ENCODE results near the gene TAP1.

The TAP1 gene

DNA sequence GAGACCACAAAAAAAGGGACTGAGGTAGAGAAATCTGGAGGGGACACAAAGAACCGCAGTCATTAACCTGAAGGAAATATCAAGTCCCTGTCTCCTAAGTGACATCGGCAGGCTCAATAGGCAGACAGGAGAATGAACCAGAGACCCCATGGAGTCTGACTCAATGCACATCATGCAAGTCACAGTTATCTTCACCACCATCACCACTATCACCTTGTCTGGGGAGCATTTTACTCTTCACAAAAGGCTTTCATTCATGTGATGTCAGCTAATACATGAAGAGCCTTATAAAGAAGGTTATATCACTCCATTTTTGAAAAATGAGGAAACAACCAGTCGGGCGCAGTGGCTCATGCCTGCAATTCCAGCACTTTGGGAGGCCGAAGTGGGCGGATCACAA, 4.4 kb downstream of the TAP1 start:
- Histone ChIP-seq H3K27me3 (ENCODE audit: insufficient read depth, low read length) (no peaks in the 10 kb centered on the region), H3K4me1 (ENCODE audit: control insufficient read depth, insufficient read depth, low read length, unreplicated experiment) (peaks cover 17% of the 10 kb centered on the region), H3K27ac (ENCODE audit: low read depth, low read length) (no peak overlapping the region), H3K4me3 (ENCODE audit: low read depth, low read length) (no peak overlapping the region), H3K36me3 (ENCODE audit: insufficient read depth, low read length) (peaks cover 48% of the 10 kb centered on the region), H3K79me2 (ENCODE audit: control insufficient read depth, insufficient read depth, low read length, unreplicated experiment) (peaks cover 46% of the 10 kb centered on the region), H2AFZ (ENCODE audit: low read length, unreplicated experiment) (no peak overlapping the region)

DNA sequence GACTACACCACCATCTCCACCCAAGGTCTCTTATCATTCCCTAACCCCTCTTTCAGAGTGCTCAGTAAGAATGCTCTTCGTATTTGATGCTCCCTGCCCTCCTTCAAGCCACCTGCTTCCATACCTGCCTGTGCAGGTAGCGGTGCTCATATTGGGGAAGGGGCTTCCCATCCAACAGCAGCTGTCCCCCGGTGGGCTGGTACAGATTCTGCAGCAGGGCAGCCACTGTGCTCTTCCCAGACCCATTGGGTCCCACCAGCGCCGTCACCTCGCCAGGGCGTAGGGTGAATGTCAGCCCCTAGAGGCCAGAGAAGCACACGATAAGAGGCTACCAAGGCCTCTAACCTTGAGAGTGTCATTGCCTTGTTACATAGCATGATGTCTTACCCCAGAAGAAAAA, 5.7 kb downstream of the TAP1 start:
- H3K27me3 ChIP-seq (ENCODE audit: insufficient read depth, low read length), result no peaks in the 10 kb centered on the region
- peaks cover 53% of the 10 kb centered on the region for H3K79me2 ChIP-seq (ENCODE audit: control insufficient read depth, insufficient read depth, low read length, unreplicated experiment)
- H3K36me3 ChIP-seq (ENCODE audit: insufficient read depth, low read length), result peaks cover 48% of the 10 kb centered on the region

DNA sequence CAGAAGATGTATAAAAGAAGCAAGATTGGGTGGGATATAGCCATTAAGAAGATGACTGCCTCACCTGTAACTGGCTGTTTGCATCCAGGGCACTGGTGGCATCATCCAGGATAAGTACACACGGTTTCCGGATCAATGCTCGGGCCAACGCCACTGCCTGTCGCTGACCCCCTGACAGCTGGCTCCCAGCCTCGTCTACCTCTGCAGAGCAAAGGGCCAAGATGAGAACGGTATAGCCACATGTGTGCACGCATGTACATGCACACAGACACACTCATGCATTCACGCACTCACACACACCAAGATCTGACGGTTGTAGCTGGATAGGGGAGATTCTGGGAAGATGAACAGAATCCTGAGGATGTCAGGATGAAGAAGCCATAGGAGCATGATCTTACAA, 6.5 kb downstream of the TAP1 start:
- peaks cover 53% of the 10 kb centered on the region for H3K36me3 ChIP-seq (ENCODE audit: insufficient read depth, low read length)
- no peak overlapping the region for H3K4me3 ChIP-seq (ENCODE audit: low read depth, low read length)
- H3K4me1 ChIP-seq (ENCODE audit: control insufficient read depth, insufficient read depth, low read length, unreplicated experiment), result peaks cover 25% of the 10 kb centered on the region
- no peak overlapping the region for H3K27ac ChIP-seq (ENCODE audit: low read depth, low read length)
- peaks cover 52% of the 10 kb centered on the region for H3K79me2 ChIP-seq (ENCODE audit: control insufficient read depth, insufficient read depth, low read length, unreplicated experiment)
- no peak overlapping the region for H2AFZ ChIP-seq (ENCODE audit: low read length, unreplicated experiment)
- H3K27me3 ChIP-seq (ENCODE audit: insufficient read depth, low read length), result no peaks in the 10 kb centered on the region

More for the DNA sequence above, 5.7 kb downstream of the TAP1 start:
- H3K4me1 ChIP-seq (ENCODE audit: control insufficient read depth, insufficient read depth, low read length, unreplicated experiment), result peaks cover 20% of the 10 kb centered on the region
- no peak overlapping the region for H3K27ac ChIP-seq (ENCODE audit: low read depth, low read length)
- no peak overlapping the region for H3K4me3 ChIP-seq (ENCODE audit: low read depth, low read length)
- no peak overlapping the region for H2AFZ ChIP-seq (ENCODE audit: low read length, unreplicated experiment)

DNA sequence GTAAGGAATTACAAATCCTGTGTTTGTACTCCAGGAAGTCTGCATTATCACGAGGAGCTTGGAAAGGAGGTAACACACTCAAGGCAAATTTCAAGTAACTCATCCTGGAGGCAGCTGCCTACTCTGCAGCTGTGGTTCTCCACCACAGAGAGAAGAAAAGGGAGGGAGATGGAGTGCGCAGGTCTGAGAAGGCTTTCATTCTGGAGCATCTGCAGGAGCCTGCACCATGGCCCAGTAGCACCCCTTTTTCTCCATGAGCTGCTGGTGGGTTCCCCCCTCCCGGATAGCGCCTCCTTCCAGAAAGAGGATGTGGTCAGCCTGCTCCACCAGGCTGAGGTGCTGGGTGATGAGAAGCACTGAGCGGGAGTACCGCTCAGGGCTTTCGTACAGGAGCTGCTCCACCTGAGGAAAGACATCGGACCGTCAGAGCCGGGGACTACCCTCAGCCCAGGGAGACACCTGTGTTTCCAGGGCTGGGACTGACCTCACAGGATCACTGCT, 8.1 kb downstream of the TAP1 start:
- Histone ChIP-seq H2AFZ (ENCODE audit: low read length, unreplicated experiment) (no peak overlapping the region), H3K4me3 (ENCODE audit: low read depth, low read length) (no peak overlapping the region), H3K4me1 (ENCODE audit: control insufficient read depth, insufficient read depth, low read length, unreplicated experiment) (peaks cover 21% of the 10 kb centered on the region), H3K27ac (ENCODE audit: low read depth, low read length) (0 out of 2 replicates have a peak overlapping the region, but pooled peaks have one; percentile 5), H3K79me2 (ENCODE audit: control insufficient read depth, insufficient read depth, low read length, unreplicated experiment) (peaks cover 40% of the 10 kb centered on the region), H3K27me3 (ENCODE audit: insufficient read depth, low read length) (no peaks in the 10 kb centered on the region), H3K36me3 (ENCODE audit: insufficient read depth, low read length) (peaks cover 48% of the 10 kb centered on the region)

DNA sequence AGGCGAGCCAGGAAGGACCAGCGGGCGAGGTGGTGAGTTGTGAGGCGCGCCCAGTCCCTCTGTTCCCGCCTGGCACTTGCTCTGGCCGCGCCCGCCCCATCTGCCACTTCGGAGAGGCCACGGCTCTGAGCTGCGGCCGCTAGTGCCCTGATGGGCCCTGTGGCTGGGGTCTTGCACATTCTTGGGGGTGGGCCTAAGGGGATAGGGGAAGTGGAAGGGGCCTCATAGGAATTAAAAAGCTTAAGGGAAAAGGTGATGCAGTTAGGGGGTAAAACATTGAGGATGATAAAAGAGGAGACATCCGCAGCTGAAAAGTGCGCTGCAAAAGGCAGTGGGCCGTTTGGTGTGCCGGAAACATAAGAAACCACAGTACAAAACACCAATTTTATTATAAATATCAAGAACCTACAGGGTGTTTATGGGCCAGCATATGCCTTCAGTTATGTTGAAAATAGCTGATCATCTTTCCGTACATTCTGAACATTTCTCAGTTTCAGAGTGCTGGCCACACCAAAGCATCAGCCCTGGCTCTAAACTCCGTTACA, 8.6 kb downstream of the TAP1 start:
- no peaks in the 10 kb centered on the region for H3K27me3 ChIP-seq (ENCODE audit: insufficient read depth, low read length)
- peak overlapping the region; percentile 95 for H3K4me3 ChIP-seq (ENCODE audit: low read depth, low read length)
- H2AFZ ChIP-seq (ENCODE audit: low read length, unreplicated experiment), result no peak overlapping the region
- peaks cover 45% of the 10 kb centered on the region for H3K36me3 ChIP-seq (ENCODE audit: insufficient read depth, low read length)
- H3K79me2 ChIP-seq (ENCODE audit: control insufficient read depth, insufficient read depth, low read length, unreplicated experiment), result peaks cover 34% of the 10 kb centered on the region
- H3K27ac ChIP-seq (ENCODE audit: low read depth, low read length), result 0 out of 2 replicates have a peak overlapping the region, but pooled peaks have one; percentile 5
- H3K4me1 ChIP-seq (ENCODE audit: control insufficient read depth, insufficient read depth, low read length, unreplicated experiment), result peaks cover 21% of the 10 kb centered on the region

DNA sequence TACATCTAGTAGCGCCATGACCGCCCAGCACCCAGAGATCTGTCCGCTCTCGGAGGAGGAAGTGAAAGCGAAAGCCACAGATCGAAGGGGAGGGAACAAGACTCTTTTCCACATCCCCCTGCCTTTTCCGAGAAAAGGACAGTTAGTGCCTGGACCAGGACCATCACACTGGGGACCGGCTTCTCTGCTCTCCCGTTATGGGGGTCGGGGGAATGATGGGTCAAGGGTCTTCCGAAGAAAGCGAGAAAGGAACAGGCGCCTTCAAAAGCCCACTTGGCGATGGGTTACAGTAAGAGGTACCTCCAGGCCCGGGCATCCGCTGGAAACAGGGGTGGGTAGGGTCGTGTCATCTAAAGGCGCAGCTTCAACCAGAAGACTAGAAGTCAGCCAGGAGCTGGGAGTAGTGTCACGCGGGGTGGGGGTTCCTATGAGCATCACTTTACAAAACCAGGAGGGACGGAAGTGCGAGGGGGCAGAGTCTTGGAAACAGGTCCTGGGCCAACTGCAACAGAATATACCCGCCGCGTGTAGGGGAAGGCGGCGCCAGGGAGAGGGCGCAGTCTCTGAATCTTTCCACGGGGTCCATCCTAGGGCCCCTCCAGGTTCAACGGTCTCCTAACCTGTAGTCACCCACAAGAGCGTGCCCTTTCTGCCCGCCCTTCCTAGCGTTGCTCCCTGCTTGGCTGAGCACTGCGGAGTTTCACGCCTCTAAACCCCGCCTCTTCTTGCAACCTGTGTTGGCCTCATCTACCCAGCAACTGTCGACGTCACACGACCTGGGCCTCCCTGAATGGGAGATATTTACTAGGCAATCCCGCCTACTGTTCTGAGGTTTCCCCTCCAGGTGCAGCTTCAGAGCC, 9.3 kb downstream of the TAP1 start, which contains the start of gene PSMB8:
TSS of gene PSMB8 (minus strand) at position 69 of the 860 bp plus-strand sequence. CDS start at position 18, 51 bp downstream.
- H2AFZ ChIP-seq (ENCODE audit: low read length, unreplicated experiment), result peak within 1 kb of the TSS; percentile 54
- peaks cover 21% of the 10 kb centered on the region for H3K4me1 ChIP-seq (ENCODE audit: control insufficient read depth, insufficient read depth, low read length, unreplicated experiment)
- peaks cover 32% of the 10 kb centered on the region for H3K79me2 ChIP-seq (ENCODE audit: control insufficient read depth, insufficient read depth, low read length, unreplicated experiment)
- peak within 1 kb of the TSS; percentile 95 for H3K4me3 ChIP-seq (ENCODE audit: low read depth, low read length)
- peak within 1 kb of the TSS; percentile 87 for H3K27ac ChIP-seq (ENCODE audit: low read depth, low read length)
- H3K36me3 ChIP-seq (ENCODE audit: insufficient read depth, low read length), result peaks cover 44% of the 10 kb centered on the region
- H3K27me3 ChIP-seq (ENCODE audit: insufficient read depth, low read length), result no peaks in the 10 kb centered on the region

DNA sequence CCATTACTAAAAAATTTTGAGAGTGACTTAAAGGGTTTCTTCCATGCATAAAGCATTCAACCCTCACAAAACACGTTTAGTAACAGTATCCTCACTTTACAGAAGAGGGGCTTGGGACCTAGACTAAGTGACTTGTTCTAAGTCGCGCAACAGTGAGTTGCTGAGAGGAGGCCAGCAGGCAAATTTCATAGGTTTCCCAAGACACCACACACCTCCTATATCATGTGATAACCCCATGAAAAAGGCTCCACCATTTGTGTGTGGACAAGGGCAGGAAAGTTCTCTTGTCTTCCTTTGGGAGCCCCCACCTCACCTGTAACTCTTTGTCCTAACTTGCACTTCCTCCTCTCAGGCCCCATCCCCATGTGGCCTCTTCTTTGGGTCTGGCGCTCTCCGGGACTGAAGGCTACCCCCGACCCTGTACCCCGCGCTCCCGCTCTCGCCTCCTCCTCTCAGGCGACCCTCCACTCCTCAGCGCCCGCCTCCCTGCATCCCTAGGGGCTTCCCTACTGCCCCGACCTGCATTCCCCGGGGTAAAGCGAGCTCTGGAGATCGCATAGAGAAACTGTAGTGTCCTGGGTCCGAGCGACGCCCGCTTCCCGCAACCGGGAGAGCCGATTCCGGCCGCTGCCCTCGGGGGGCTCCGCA, 10.0 kb downstream of the TAP1 start:
- peaks cover 37% of the 10 kb centered on the region for H3K36me3 ChIP-seq (ENCODE audit: insufficient read depth, low read length)
- H3K4me3 ChIP-seq (ENCODE audit: low read depth, low read length), result peak overlapping the region; percentile 95
- H2AFZ ChIP-seq (ENCODE audit: low read length, unreplicated experiment), result peak overlapping the region; percentile 20
- H3K27me3 ChIP-seq (ENCODE audit: insufficient read depth, low read length), result no peaks in the 10 kb centered on the region
- H3K27ac ChIP-seq (ENCODE audit: low read depth, low read length), result peak overlapping the region; percentile 87
- peaks cover 21% of the 10 kb centered on the region for H3K4me1 ChIP-seq (ENCODE audit: control insufficient read depth, insufficient read depth, low read length, unreplicated experiment)
- peaks cover 32% of the 10 kb centered on the region for H3K79me2 ChIP-seq (ENCODE audit: control insufficient read depth, insufficient read depth, low read length, unreplicated experiment)

DNA sequence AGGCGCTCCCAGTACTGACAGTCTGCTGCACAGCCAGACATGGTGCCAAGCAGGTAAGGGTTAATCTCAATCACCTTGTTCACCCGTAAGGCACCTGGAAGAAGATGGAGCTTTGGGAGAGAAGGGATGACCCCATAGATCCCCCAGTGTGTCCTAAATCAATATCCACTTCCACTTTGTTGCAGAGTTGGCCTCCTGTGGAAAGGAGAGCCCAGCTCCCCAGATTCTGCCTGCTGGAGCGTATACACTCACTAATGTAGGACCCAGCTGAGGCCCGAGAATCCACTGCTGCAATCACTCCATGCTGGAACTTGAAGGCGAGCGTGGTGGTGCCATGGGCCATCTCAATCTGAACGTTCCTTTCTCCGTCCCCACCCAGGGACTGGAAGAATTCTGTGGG, 10.8 kb downstream of the TAP1 start:
- Histone ChIP-seq H2AFZ (ENCODE audit: low read length, unreplicated experiment) (no peak overlapping the region), H3K36me3 (ENCODE audit: insufficient read depth, low read length) (peaks cover 31% of the 10 kb centered on the region; the same call in 1 of the 2 replicates), H3K27me3 (ENCODE audit: insufficient read depth, low read length) (no peaks in the 10 kb centered on the region), H3K27ac (ENCODE audit: low read depth, low read length) (no peak overlapping the region), H3K4me1 (ENCODE audit: control insufficient read depth, insufficient read depth, low read length, unreplicated experiment) (peaks cover 21% of the 10 kb centered on the region), H3K79me2 (ENCODE audit: control insufficient read depth, insufficient read depth, low read length, unreplicated experiment) (peaks cover 33% of the 10 kb centered on the region), H3K4me3 (ENCODE audit: low read depth, low read length) (peak overlapping the region; percentile 95)

DNA sequence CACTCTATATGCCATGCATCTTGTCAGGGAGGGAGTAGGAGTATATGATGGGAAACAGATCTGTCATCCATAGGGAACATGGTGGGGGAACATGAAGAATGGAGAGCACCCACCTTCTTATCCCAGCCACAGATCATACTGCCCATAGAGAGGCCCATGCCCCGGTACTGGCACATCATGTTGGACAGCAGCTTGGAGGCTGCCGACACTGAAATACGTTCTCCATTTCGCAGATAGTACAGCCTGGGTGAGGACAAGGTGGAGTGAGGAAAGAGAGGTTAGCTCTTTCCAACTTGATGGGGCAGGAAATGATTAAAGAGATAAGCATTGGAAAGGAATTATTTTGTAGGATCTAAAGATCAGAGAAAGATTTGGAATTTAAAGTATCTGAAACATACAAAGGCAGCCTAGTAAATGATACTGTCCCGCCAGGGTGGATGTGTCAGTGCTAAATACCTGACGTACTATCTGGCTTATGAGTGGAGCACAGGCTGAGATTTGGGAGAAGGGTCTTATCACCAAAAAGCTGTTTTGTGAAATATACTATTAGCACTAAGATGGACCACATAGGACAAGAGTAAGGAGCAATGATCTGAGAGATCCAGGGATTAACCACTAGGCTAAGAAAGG, 11.4 kb downstream of the TAP1 start:
- H3K79me2 ChIP-seq (ENCODE audit: control insufficient read depth, insufficient read depth, low read length, unreplicated experiment), result peaks cover 37% of the 10 kb centered on the region

DNA sequence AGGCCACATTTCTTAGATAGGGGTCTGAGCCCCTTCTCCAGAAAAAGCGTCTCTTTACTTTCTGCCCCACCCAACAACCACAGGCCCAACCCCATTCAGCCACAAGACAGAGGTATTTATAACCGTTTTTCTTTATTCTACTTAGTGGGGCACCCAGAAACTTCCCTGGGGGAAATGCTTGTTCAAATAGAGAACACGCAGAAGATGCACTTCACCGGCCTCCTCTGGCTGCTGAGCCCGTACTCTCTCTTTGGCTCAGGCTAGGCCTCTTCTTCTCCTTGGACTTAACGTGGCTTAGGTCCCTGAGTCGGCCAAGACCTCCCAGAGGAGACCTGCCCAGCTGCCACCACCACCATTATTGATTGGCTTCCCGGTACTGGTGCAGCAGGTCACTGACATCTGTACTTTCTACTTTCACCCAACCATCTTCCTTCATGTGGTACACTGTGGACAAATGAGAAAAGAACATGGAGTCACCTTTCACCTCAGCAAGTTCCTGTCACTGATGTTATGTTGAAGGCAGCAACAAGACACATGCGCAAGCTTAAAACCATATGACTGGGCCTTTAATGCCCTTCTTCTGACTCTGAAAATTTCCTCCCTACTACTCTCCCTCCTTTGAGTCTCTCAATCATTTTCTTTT, 12.8 kb downstream of the TAP1 start:
- no peak overlapping the region for H2AFZ ChIP-seq (ENCODE audit: low read length, unreplicated experiment)
- H3K27ac ChIP-seq (ENCODE audit: low read depth, low read length), result no peak overlapping the region
- no peaks in the 10 kb centered on the region for H3K27me3 ChIP-seq (ENCODE audit: insufficient read depth, low read length)
- peaks cover 32% of the 10 kb centered on the region for H3K4me1 ChIP-seq (ENCODE audit: control insufficient read depth, insufficient read depth, low read length, unreplicated experiment)
- no peak overlapping the region for H3K4me3 ChIP-seq (ENCODE audit: low read depth, low read length)
- H3K36me3 ChIP-seq (ENCODE audit: insufficient read depth, low read length), result peaks cover 14% of the 10 kb centered on the region; the same call in 1 of the 2 replicates
- peaks cover 44% of the 10 kb centered on the region for H3K79me2 ChIP-seq (ENCODE audit: control insufficient read depth, insufficient read depth, low read length, unreplicated experiment)

More for the DNA sequence above, 11.4 kb downstream of the TAP1 start:
- H3K27me3 ChIP-seq (ENCODE audit: insufficient read depth, low read length), result no peaks in the 10 kb centered on the region
- peaks cover 25% of the 10 kb centered on the region; the same call in 1 of the 2 replicates for H3K36me3 ChIP-seq (ENCODE audit: insufficient read depth, low read length)
- peaks cover 27% of the 10 kb centered on the region for H3K4me1 ChIP-seq (ENCODE audit: control insufficient read depth, insufficient read depth, low read length, unreplicated experiment)
- H3K27ac ChIP-seq (ENCODE audit: low read depth, low read length), result no peak overlapping the region
- H2AFZ ChIP-seq (ENCODE audit: low read length, unreplicated experiment), result no peak overlapping the region
- peak overlapping the region; percentile 95 for H3K4me3 ChIP-seq (ENCODE audit: low read depth, low read length)
